ENCODE results near the gene NDST1.

DNA sequence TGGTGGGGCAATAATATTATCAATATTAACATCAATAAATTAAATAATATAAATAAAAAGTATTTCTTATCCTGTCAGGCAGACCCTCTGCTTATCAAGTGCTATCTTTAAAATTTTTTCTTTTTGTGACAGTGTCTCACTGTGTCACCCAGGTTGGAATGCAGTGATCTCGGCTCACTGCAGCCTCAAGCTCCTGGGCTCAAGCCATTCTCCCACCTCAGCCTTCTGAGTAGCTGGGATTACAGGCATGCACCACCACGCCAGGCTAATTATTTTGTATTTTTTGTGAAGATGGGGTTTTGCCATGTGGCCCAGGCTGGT, 53.2 kb downstream of the NDST1 start:
- TF ChIP-seq REST (IDR thresholded peaks at IDR 0.05; ENCODE audit: low read depth) (no peak), EZH2 (IDR thresholded peaks at IDR 0.05) (no peak), SRF (IDR thresholded peaks at IDR 0.05; ENCODE audit: low read depth) (no peak)
